Activated CD8-positive, alpha-beta T cell treated with anti-CD3 and anti-CD28 coated beads for 36 hours (primary cell): ENCODE data around the gene EFNA5. TPM values are rescaled to one million over a fixed set of nuclear protein-coding genes. Genes with fewer than 3 reads are reported as not detected.

Experiments
- ATAC-seq: fragments of 200-7000 bp; cut with Tn5 transposase; one replicate; pipeline ENCODE4 v1.10.0; 2021; ENCODE audit warnings: mild to moderate bottlenecking, moderate library complexity
- CTCF ChIA-PET: fragments of 350-600 bp; sonication (Branson Sonifier 250); formaldehyde crosslinking; loops from one replicate; lab custom pipeline; 2021; ENCODE audit warnings: antibody characterized with exemption; lab: Charles Lee
- POLR2A ChIA-PET: fragments of 350-600 bp; sonication (Branson Sonifier 250); formaldehyde crosslinking; loops from one replicate; lab custom pipeline; 2021; ENCODE audit warnings: antibody characterized with exemption; lab: Charles Lee
- DNase-seq: peaks from one replicate; pipeline ENCODE4 v3.0.0-alpha.2; 2020
- H3K27ac Mint-ChIP-seq: one replicate; pipeline ENCODE4 v1.8.0; 2021; ENCODE audit warnings: mild to moderate bottlenecking, mixed read lengths
- H3K27me3 Mint-ChIP-seq: one replicate; pipeline ENCODE4 v1.8.0; 2021; ENCODE audit warnings: mixed read lengths
- H3K36me3 Mint-ChIP-seq: one replicate; pipeline ENCODE4 v1.8.0; 2021; ENCODE audit warnings: low read depth, mixed read lengths
- H3K4me1 Mint-ChIP-seq: one replicate; pipeline ENCODE4 v1.8.0; 2021; ENCODE audit warnings: low read depth, mixed read lengths
- H3K4me3 Mint-ChIP-seq: one replicate; pipeline ENCODE4 v1.8.0; 2021; ENCODE audit warnings: mild to moderate bottlenecking, moderate library complexity, mixed read lengths
- H3K9me3 Mint-ChIP-seq: one replicate; pipeline ENCODE4 v1.8.0; 2021; ENCODE audit warnings: mixed read lengths
- CTCF ChIP-seq: fragments of 200-600 bp; IDR thresholded peaks from one replicate; pipeline ENCODE4 v1.8.0; 2022; ENCODE audit warnings: antibody characterized with exemption, mild to moderate bottlenecking
- intact Hi-C: fragments of 100-400 bp; cut with micrococcal nuclease; formaldehyde crosslinking; loops from one replicate; pipeline ENCODE4 v1.10.0; 2022
- total RNA-seq, 2 experiments: library from RNA; stranded (reverse); gene quantifications; one replicate each; pipeline ENCODE4 v1.2.3, GENCODE V29; 2021

The EFNA5 gene
- total RNA-seq, 2 experiments from 2014 or later, result not detected

- ChIA-PET CTCF (interaction anchor here (1.3 kb wide), 1 partner anchor 16 kb away, joined by 3 read pairs; no protein-coding TSS in a partner anchor), POLR2A (no interaction called here)
- Mint-ChIP-seq H3K4me1 (peaks cover 12% of the 10 kb centered on the region), H3K36me3 (no peaks in the 10 kb centered on the region), H3K27ac (no peak overlapping the region), H3K4me3 (no peak overlapping the region), H3K9me3 (no peaks in the 10 kb centered on the region), H3K27me3 (peaks cover 7% of the 10 kb centered on the region)
- no peak for ATAC-seq
- no peak for TF ChIP-seq CTCF
- intact Hi-C loops, result no loop called here
- no peak for DNase-seq
Measured at GRCh38 chr5:107566986-107567385, 103.8 kb downstream of the EFNA5 start.

- no peak overlapping the region for H3K27ac Mint-ChIP-seq
- peaks cover 5% of the 10 kb centered on the region for H3K27me3 Mint-ChIP-seq
- peaks cover 5% of the 10 kb centered on the region for H3K4me1 Mint-ChIP-seq
Measured at GRCh38 chr5:107565791-107566767, 104.7 kb downstream of the EFNA5 start.

GRCh38 chr5:107564931-107565372 is 105.8 kb downstream of the EFNA5 start:
- ATAC-seq, result no peak
- no peak for DNase-seq
- no peak overlapping the region for H3K4me3 Mint-ChIP-seq
- peaks cover 4% of the 10 kb centered on the region for H3K27me3 Mint-ChIP-seq
- ChIA-PET POLR2A (no interaction called here), CTCF (no interaction called here)
- H3K27ac Mint-ChIP-seq, result no peak overlapping the region
- no peaks in the 10 kb centered on the region for H3K4me1 Mint-ChIP-seq
- no peak for TF ChIP-seq CTCF
- H3K36me3 Mint-ChIP-seq, result no peaks in the 10 kb centered on the region
- H3K9me3 Mint-ChIP-seq, result no peaks in the 10 kb centered on the region
- intact Hi-C loops, result no loop called here

More at GRCh38 chr5:107565791-107566767, 104.7 kb downstream of the EFNA5 start:
- ATAC-seq (no peak), DNase-seq (no peak)
- Mint-ChIP-seq H3K4me3 (no peak overlapping the region), H3K9me3 (no peaks in the 10 kb centered on the region), H3K36me3 (no peaks in the 10 kb centered on the region)
- intact Hi-C loops, result no loop called here
- ChIA-PET POLR2A (no interaction called here), CTCF (no interaction called here)
- no peak for TF ChIP-seq CTCF

GRCh38 chr5:107563959-107564544 is 106.7 kb downstream of the EFNA5 start:
- intact Hi-C loops, result no loop called here
- CTCF ChIA-PET, result interaction anchor here (2.8 kb wide), 1 partner anchor 8 kb away, joined by 27 read pairs; no protein-coding TSS in a partner anchor

More at GRCh38 chr5:107563959-107564544, 106.7 kb downstream of the EFNA5 start:
- H3K27ac Mint-ChIP-seq, result no peak overlapping the region
- no peak for ATAC-seq
- POLR2A ChIA-PET, result no interaction called here
- no peak for DNase-seq
- no peaks in the 10 kb centered on the region for H3K9me3 Mint-ChIP-seq
- H3K4me3 Mint-ChIP-seq, result no peak overlapping the region
- no peaks in the 10 kb centered on the region for H3K36me3 Mint-ChIP-seq
- no peaks in the 10 kb centered on the region for H3K4me1 Mint-ChIP-seq
- no peak for TF ChIP-seq CTCF
- H3K27me3 Mint-ChIP-seq, result peaks cover 5% of the 10 kb centered on the region
